Right ventricle myocardium superior (tissue), 1 donor: ENCODE measurements around the gene DNAAF2. TPM values are rescaled to one million over a fixed set of nuclear protein-coding genes. Genes with fewer than 3 reads are reported as not detected.
"Not testable (repeated sequence)": the region's sequence is repeated elsewhere in the genome, so short reads cannot be mapped to it uniquely, and the experiment has no call there.

Experiments used
- ATAC-seq: fragments of 200-7000 bp; cut with Tn5 transposase; one replicate; pipeline ENCODE4 v1.9.1; 2020; ENCODE audit warnings: mild to moderate bottlenecking; ENCODE audit not compliant: poor library complexity
- DNase-seq: peaks from one replicate; pipeline ENCODE4 v3.0.0-alpha.2; 2020
- intact Hi-C: fragments of 100-400 bp; cut with DNase I; formaldehyde crosslinking; loops from one replicate; pipeline ENCODE4 v1.11.2; 2022
- total RNA-seq: library from RNA; stranded (reverse); fragmentation: NEBNext Ultra II Directional; extraction: Animal tissue kit (Norgen Biotek cat#: 25700); gene quantifications from one replicate; pipeline ENCODE4 v1.2.1, GENCODE V29; 2021
- donor health status: DM: no; HTN: yes; CAD: no; lungs with severe emphysema.

The DNAAF2 gene
- total RNA-seq, 1 donor from 2014 or later: 6.1 TPM

DNA sequence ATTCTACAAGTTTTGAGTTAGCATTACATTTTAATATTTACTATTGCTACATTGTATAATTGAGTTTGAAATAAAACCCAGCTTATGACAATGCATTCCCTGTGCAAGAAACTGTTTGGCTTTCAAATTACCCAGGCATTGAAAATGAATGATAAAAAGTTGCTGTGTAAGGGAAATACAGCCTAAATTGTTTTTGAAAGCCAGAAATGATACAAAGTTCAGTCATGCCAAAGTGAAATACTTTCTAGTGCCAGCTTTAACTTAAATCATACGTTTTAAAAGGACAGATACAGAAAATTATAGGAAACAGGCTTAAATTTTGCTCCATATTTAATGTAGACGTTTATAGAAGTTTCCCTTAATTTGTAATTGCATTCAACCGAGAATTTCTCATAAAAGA, 11.7 kb downstream of the DNAAF2 start:
- intact Hi-C loops: no loop called here
- DNase-seq (no peak), ATAC-seq (no peak)

DNA sequence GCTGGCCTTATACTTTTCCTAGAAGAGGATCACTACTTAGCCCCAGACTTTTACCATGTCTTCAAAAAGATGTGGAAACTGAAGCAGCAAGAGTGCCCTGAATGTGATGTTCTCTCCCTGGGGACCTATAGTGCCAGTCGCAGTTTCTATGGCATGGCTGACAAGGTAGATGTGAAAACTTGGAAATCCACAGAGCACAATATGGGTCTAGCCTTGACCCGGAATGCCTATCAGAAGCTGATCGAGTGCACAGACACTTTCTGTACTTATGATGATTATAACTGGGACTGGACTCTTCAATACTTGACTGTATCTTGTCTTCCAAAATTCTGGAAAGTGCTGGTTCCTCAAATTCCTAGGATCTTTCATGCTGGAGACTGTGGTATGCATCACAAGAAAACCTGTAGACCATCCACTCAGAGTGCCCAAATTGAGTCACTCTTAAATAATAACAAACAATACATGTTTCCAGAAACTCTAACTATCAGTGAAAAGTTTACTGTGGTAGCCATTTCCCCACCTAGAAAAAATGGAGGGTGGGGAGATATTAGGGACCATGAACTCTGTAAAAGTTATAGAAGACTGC, 12.9 kb downstream of the DNAAF2 start:
- ATAC-seq (no peak), DNase-seq (no peak)
- intact Hi-C loops: no loop called here

- DNase-seq (peak; percentile 89), ATAC-seq (peak; percentile 73)
- intact Hi-C loops: no loop called here
Measured at GRCh38 chr14:49621114-49621881, 13.7 kb downstream of the DNAAF2 start.

DNA sequence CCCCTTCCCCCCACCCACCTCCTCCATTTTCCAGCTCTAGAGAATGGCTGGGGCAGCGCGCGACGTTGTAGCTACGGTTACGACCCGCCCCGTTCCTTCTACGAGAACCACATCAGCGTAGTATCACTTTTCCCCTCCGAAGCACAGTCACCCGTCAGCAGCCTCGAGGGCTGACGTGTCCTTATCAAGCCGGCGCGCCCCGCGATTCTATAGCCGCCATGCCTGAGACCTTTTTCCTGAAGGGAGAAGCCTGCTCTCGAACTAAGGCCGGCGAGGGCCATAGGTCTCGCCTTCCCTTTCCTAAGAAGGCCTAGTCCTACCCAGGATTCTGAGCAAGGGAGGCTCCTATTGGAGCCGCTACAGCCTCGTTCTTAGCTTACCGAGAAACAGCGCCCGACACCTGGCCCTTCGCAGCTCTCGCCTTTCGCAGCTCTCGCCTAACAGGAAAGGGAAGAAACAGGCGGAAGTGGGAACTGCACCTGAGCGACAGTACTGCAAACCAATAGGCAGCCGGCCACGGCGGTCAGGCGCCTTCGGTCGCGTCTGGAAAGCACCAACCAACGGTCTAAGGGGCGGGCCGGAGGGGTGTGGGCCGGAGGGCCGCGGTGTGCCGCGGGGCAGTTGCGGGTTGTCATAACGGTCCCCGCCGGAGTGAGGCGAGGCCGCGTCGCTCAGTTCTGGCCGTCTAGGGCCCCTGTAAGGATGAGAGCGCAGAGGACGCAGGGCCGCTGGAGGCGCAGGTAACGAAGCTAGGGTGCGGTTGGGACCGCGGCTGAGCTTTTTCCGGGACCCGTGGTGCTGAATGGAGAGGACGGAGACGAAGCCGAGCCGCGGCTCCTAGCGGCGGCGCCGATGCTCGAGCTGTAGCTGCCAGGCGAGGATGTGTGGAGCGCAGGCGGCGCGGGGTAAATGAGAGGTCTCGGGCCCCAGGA, 14.6 kb downstream of the DNAAF2 start, which contains the start of the genes MGAT2 and RPL36AL:
Gene MGAT2 (plus strand): TSS at position 618 of the 932 bp plus-strand sequence. CDS start 470 bp downstream, outside the sequence.
Gene RPL36AL (minus strand): TSS at position 445 of the 932 bp plus-strand sequence. CDS start 1,522 bp downstream, outside the sequence.
- ATAC-seq: peak; percentile 99
- intact Hi-C loops: no loop called here
- DNase-seq: peak; percentile 98

- ATAC-seq (no peak), DNase-seq (no peak)
- intact Hi-C loops: no loop called here
Measured at GRCh38 chr14:49619730-49620129, 15.3 kb downstream of the DNAAF2 start.

DNA sequence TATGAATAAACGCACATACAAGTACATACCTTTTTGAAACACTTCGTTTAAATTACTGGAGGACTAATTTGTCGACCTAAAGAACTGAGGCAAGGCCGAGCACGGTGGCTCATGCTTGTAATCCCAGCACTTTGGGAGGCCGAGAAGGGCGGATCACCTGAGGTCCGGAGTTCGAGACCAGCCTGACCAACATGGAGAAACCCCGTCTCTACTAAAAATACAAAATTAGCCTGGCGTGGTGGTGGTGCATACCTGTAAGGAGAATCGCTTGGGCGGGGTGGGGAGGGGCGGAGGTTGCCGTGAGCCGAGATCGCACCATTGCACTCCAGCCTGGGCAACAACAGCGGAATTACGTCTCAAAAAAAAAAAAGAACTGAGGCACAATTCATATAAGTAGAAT, 15.8 kb downstream of the DNAAF2 start:
- intact Hi-C loops, ATAC-seq: not testable (repeated sequence)

GRCh38 chr14:49617852-49618519, 17.1 kb downstream of the DNAAF2 start:
- intact Hi-C loops: no loop called here

More for the DNA sequence above, 15.8 kb downstream of the DNAAF2 start:
- not testable (repeated sequence) for DNase-seq

DNA sequence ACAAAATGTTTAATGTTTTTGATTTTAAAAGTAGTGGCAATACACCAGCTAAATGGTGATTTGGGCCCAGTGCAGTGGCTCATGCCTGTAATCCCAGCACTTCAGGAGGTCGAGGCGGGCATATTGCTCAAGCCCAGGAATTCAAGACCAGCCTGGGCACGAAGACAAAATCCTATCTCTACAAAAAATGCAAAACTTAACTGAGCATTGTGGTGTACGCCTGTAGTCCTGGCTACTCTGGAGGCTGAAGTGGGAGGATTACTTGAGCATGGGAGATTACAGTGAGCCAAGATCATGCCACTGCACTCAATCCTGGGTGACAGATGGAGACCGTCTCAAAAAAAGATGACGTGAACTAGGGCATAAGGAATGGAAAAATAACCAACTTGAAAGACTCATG, 19.3 kb downstream of the DNAAF2 start:
- DNase-seq: no peak
- intact Hi-C loops: no loop called here

More at GRCh38 chr14:49617852-49618519, 17.1 kb downstream of the DNAAF2 start:
- no peak for DNase-seq
- no peak for ATAC-seq

DNA sequence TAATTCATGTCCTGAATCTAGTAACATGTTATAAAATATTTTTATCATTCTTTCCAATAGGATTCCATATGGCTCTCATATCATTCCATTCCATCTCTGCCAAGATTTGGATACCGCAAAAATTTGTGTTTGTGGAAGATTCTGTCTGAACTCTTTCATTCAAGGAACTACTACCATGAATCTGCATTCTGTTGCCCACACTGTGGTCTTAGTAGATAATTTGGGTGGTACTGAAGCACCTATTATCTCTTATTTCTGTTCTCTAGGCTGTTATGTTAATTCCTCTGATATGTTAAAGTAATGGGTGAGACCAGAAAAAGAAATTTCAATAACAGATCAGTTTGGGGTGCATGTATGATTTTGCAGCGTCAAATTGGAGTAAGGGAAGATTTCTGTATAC, 20.8 kb downstream of the DNAAF2 start:
- no peak for ATAC-seq
- intact Hi-C loops: no loop called here
- DNase-seq: no peak

More for the DNA sequence above, 19.3 kb downstream of the DNAAF2 start:
- no peak for ATAC-seq

DNA sequence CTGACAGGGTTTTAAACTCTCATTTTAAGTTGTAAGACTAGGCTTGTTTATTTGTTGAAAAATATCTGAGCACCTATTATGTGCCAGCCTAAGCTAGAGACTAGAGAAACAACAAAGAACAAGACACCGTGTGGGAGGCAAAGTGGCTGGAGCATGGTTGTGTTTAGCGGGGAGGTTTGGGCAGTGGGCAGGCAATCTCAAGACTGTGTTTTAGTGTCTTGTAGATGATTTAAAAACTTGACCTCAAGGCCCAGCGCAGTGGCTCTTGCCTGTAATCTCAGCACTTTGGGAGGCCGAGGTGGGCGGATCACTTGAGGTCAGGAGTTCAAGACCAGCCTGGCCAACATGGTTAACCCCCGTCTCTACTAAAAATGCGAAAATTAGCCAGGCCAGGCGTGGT, 22.4 kb downstream of the DNAAF2 start:
- no peak for ATAC-seq
- DNase-seq: peak; percentile 4
- intact Hi-C loops: no loop called here

GRCh38 chr14:49612251-49612650, 22.8 kb downstream of the DNAAF2 start:
- intact Hi-C loops: no loop called here
- DNase-seq (no peak), ATAC-seq (no peak)

- no peak for DNase-seq
- ATAC-seq: no peak
Measured at GRCh38 chr14:49607583-49607982, 27.5 kb downstream of the DNAAF2 start.

GRCh38 chr14:49598485-49599300, 36.4 kb downstream of the DNAAF2 start, which contains the start of gene LRR1:
Gene LRR1 (plus strand): TSS chr14:49598940. CDS start chr14:49599021, 81 bp downstream.
- peak; percentile 94 for ATAC-seq
- peak; percentile 91 for DNase-seq
- intact Hi-C loops: no loop called here

More at GRCh38 chr14:49607583-49607982, 27.5 kb downstream of the DNAAF2 start:
- intact Hi-C loops: no loop called here

- DNase-seq: no peak
- intact Hi-C loops: no loop called here
Measured at GRCh38 chr14:49598189-49598484, 36.9 kb downstream of the DNAAF2 start.

GRCh38 chr14:49594347-49595091, 40.5 kb downstream of the DNAAF2 start:
- DNase-seq: no peak
- ATAC-seq: peak; percentile 29
- intact Hi-C loops: no loop called here

More at GRCh38 chr14:49598189-49598484, 36.9 kb downstream of the DNAAF2 start:
- peak; percentile 34 for ATAC-seq

- no peak for ATAC-seq
- intact Hi-C loops: no loop called here
- no peak for DNase-seq
Measured at GRCh38 chr14:49593016-49593415, 42.0 kb downstream of the DNAAF2 start.

- ATAC-seq (no peak), DNase-seq (no peak)
- intact Hi-C loops: no loop called here
Measured at GRCh38 chr14:49589387-49589786, 45.7 kb downstream of the DNAAF2 start.
